ENCODE results near the gene PPP1R27. TPM values are rescaled to one million over a fixed set of nuclear protein-coding genes. Genes with fewer than 3 reads are reported as not detected.

PPP1R27 gene
- under 1 TPM in 2 of 6 donors, not detected in 4; 0.18 to 0.64 TPM for polyA plus RNA-seq (ENCODE audit: low read depth in 6 of 6)

- H3K9me3 Mint-ChIP-seq = no peaks in the 10 kb centered on the region
- H3K27me3 Mint-ChIP-seq = no peaks in the 10 kb centered on the region
- DNase-seq (no peak), ATAC-seq (ENCODE audit: low read depth in 2 of 2) (no peak)
- H3K4me1 Mint-ChIP-seq = peaks cover 16 to 22% (median 17%) of the 10 kb centered on the region in 3 donors
- H3K4me3 Mint-ChIP-seq = peak within 1 kb of the TSS; percentile 74 to 93 (median 84)
- H3K36me3 Mint-ChIP-seq = no peaks in the 10 kb centered on the region
- peak within 1 kb of the TSS; percentile 74 to 96 (median 94) for H3K27ac Mint-ChIP-seq
These were observed at the start of gene PPP1R27 for GRCh38 chr17:81834831-81835267. Gene PPP1R27 (minus strand): TSS chr17:81835050. CDS start chr17:81834953, 97 bp downstream.

GRCh38 chr17:81884520-81884919 is 49.7 kb upstream of the PPP1R27 start:
- H3K4me1 Mint-ChIP-seq = peaks cover 15 to 16% (median 16%) of the 10 kb centered on the region in 3 donors

GRCh38 chr17:81879121-81879520 is 44.3 kb upstream of the PPP1R27 start:
- Mint-ChIP-seq H3K27ac (no peak overlapping the region), H3K36me3 (no peaks in the 10 kb centered on the region)

More at GRCh38 chr17:81884520-81884919, 49.7 kb upstream of the PPP1R27 start:
- Mint-ChIP-seq H3K9me3 (no peaks in the 10 kb centered on the region), H3K27ac (no peak overlapping the region), H3K4me3 (no peak overlapping the region), H3K36me3 (peaks cover 3 to 13% of the 10 kb centered on the region in 2 donors), H3K27me3 (no peaks in the 10 kb centered on the region)
- ATAC-seq (ENCODE audit: low read depth in 2 of 2) = no peak
- no peak for DNase-seq

GRCh38 chr17:81878294-81878693 is 43.4 kb upstream of the PPP1R27 start:
- Mint-ChIP-seq H3K27ac (no peak overlapping the region), H3K27me3 (no peaks in the 10 kb centered on the region), H3K4me3 (no peak overlapping the region), H3K9me3 (no peaks in the 10 kb centered on the region), H3K4me1 (peaks cover 4 to 8% (median 6%) of the 10 kb centered on the region in 3 donors), H3K36me3 (no peaks in the 10 kb centered on the region)
- DNase-seq = no peak
- no peak for ATAC-seq (ENCODE audit: low read depth in 2 of 2)

More at GRCh38 chr17:81879121-81879520, 44.3 kb upstream of the PPP1R27 start:
- Mint-ChIP-seq H3K4me3 (no peak overlapping the region), H3K27me3 (no peaks in the 10 kb centered on the region), H3K9me3 (no peaks in the 10 kb centered on the region), H3K4me1 (peaks cover under 1 to 5% (median 4%) of the 10 kb centered on the region in 3 donors)
- no peak for ATAC-seq (ENCODE audit: low read depth in 2 of 2)
- no peak for DNase-seq

GRCh38 chr17:81877569-81877968 is 42.7 kb upstream of the PPP1R27 start:
- H3K27ac Mint-ChIP-seq = peak overlapping the region in 1 of 6 donors; percentile 44
- H3K4me3 Mint-ChIP-seq = no peak overlapping the region
- H3K4me1 Mint-ChIP-seq = peaks cover 9 to 13% (median 12%) of the 10 kb centered on the region in 3 donors
- no peaks in the 10 kb centered on the region for H3K27me3 Mint-ChIP-seq
- ATAC-seq (ENCODE audit: low read depth in 2 of 2) (no peak), DNase-seq (no peak)
- no peaks in the 10 kb centered on the region for H3K36me3 Mint-ChIP-seq
- H3K9me3 Mint-ChIP-seq = no peaks in the 10 kb centered on the region

GRCh38 chr17:81871387-81872230 is 36.8 kb upstream of the PPP1R27 start:
- DNase-seq (peak; percentile 97), ATAC-seq (ENCODE audit: low read depth in 2 of 2) (peak; percentile 37 to 40)
- no peaks in the 10 kb centered on the region for H3K36me3 Mint-ChIP-seq
- peak overlapping the region; percentile 95 to 99 (median 96) for H3K27ac Mint-ChIP-seq
- peak overlapping the region; percentile 80 to 94 (median 88) for H3K4me3 Mint-ChIP-seq
- peaks cover 14 to 39% (median 24%) of the 10 kb centered on the region in 3 donors for H3K4me1 Mint-ChIP-seq
- no peaks in the 10 kb centered on the region for H3K27me3 Mint-ChIP-seq
- no peaks in the 10 kb centered on the region for H3K9me3 Mint-ChIP-seq

GRCh38 chr17:81870981-81871386 is 36.1 kb upstream of the PPP1R27 start, which contains the start of gene ARHGDIA:
Gene ARHGDIA (minus strand): TSS chr17:81871337. CDS start chr17:81869930, 1,407 bp downstream.
- Mint-ChIP-seq H3K4me3 (peak within 1 kb of the TSS; percentile 83 to 94 (median 90)), H3K4me1 (peaks cover 14 to 39% (median 24%) of the 10 kb centered on the region in 3 donors), H3K36me3 (no peaks in the 10 kb centered on the region), H3K9me3 (no peaks in the 10 kb centered on the region), H3K27ac (peak within 1 kb of the TSS; percentile 95 to 99 (median 96)), H3K27me3 (no peaks in the 10 kb centered on the region)
- peak; percentile 72 to 76 for ATAC-seq (ENCODE audit: low read depth in 2 of 2)
- no peak for DNase-seq

GRCh38 chr17:81870131-81870980 is 35.5 kb upstream of the PPP1R27 start:
- H3K4me3 Mint-ChIP-seq = peak overlapping the region; percentile 81 to 92 (median 87)
- H3K27ac Mint-ChIP-seq = peak overlapping the region; percentile 95 to 97 (median 96)
- ATAC-seq (ENCODE audit: low read depth in 2 of 2) = peak; percentile 17 to 25
- H3K4me1 Mint-ChIP-seq = peaks cover 17 to 39% (median 24%) of the 10 kb centered on the region in 3 donors
- no peaks in the 10 kb centered on the region for H3K9me3 Mint-ChIP-seq
- H3K27me3 Mint-ChIP-seq = no peaks in the 10 kb centered on the region
- peak; percentile 43 for DNase-seq
- H3K36me3 Mint-ChIP-seq = no peaks in the 10 kb centered on the region

- Mint-ChIP-seq H3K27me3 (no peaks in the 10 kb centered on the region), H3K36me3 (no peaks in the 10 kb centered on the region), H3K4me3 (peak overlapping the region; percentile 81 to 92 (median 87)), H3K9me3 (no peaks in the 10 kb centered on the region), H3K4me1 (peaks cover 17 to 39% (median 24%) of the 10 kb centered on the region in 3 donors), H3K27ac (peak overlapping the region; percentile 95 to 97 (median 96))
- DNase-seq (peak; percentile 48), ATAC-seq (ENCODE audit: low read depth in 2 of 2) (peak in 1 of 2 donors; percentile 8)
These were observed 34.6 kb upstream of the PPP1R27 start for GRCh38 chr17:81869221-81870130.

GRCh38 chr17:81868674-81869220 is 33.9 kb upstream of the PPP1R27 start:
- DNase-seq (no peak), ATAC-seq (ENCODE audit: low read depth in 2 of 2) (no peak)
- H3K9me3 Mint-ChIP-seq = no peaks in the 10 kb centered on the region
- H3K36me3 Mint-ChIP-seq = no peaks in the 10 kb centered on the region
- no peaks in the 10 kb centered on the region for H3K27me3 Mint-ChIP-seq
- peak overlapping the region in 5 of 6 donors; percentile 16 to 96 (median 89) for H3K27ac Mint-ChIP-seq
- H3K4me3 Mint-ChIP-seq = peak overlapping the region in 5 of 8 donors; percentile 15 to 91 (median 39)
- peaks cover 17 to 40% (median 21%) of the 10 kb centered on the region in 3 donors for H3K4me1 Mint-ChIP-seq

- peak overlapping the region in 6 of 8 donors; percentile 35 to 70 (median 49) for H3K4me3 Mint-ChIP-seq
- DNase-seq (no peak), ATAC-seq (ENCODE audit: low read depth in 2 of 2) (no peak)
- peak overlapping the region in 3 of 6 donors; percentile 50 to 95 (median 85) for H3K27ac Mint-ChIP-seq
- peaks cover 17 to 42% (median 26%) of the 10 kb centered on the region in 3 donors for H3K4me1 Mint-ChIP-seq
- H3K36me3 Mint-ChIP-seq = no peaks in the 10 kb centered on the region
- no peaks in the 10 kb centered on the region for H3K27me3 Mint-ChIP-seq
- no peaks in the 10 kb centered on the region for H3K9me3 Mint-ChIP-seq
These were observed 33.3 kb upstream of the PPP1R27 start for GRCh38 chr17:81867991-81868673.
